WTC11 (cell line): ENCODE data around the gene WWOX.

Experiments used
- CTCF ChIP-seq: fragments of 200-600 bp; IDR thresholded peaks from 2 replicates; pipeline ENCODE4 v1.8.0; 2022; ENCODE audit warnings: antibody characterized with exemption
- E2F1 ChIP-seq: sonication (generic); formaldehyde crosslinking; IDR thresholded peaks from 2 replicates; pipeline ENCODE4 v1.8.0; 2022; ENCODE audit warnings: mild to moderate bottlenecking, missing genetic modification reagents
- ELF4 ChIP-seq: sonication (generic); formaldehyde crosslinking; IDR thresholded peaks from 2 replicates; pipeline ENCODE4 v1.8.1; 2022; ENCODE audit warnings: low read depth, mild to moderate bottlenecking, moderate library complexity, missing genetic modification reagents
- ETV6 ChIP-seq: sonication (generic); formaldehyde crosslinking; IDR thresholded peaks from 2 replicates; pipeline ENCODE4 v1.8.1; 2022; ENCODE audit warnings: mild to moderate bottlenecking, missing genetic modification reagents
- FOXJ3 ChIP-seq: sonication (generic); formaldehyde crosslinking; IDR thresholded peaks from 2 replicates; pipeline ENCODE4 v1.9.0; 2021; ENCODE audit warnings: missing genetic modification reagents, mild to moderate bottlenecking, borderline replicate concordance
- HMGXB4 ChIP-seq: sonication (generic); formaldehyde crosslinking; IDR thresholded peaks from 2 replicates; pipeline ENCODE4 v1.8.1; 2023; ENCODE audit warnings: mild to moderate bottlenecking, moderate library complexity, missing genetic modification reagents
- JUN ChIP-seq: sonication (generic); formaldehyde crosslinking; IDR thresholded peaks from 2 replicates; pipeline ENCODE4 v1.8.0; 2023; ENCODE audit warnings: mild to moderate bottlenecking, missing genetic modification reagents
- MYBL2 ChIP-seq: sonication (generic); formaldehyde crosslinking; IDR thresholded peaks from 2 replicates; pipeline ENCODE4 v1.8.1; 2023; ENCODE audit warnings: mild to moderate bottlenecking, moderate library complexity, missing genetic modification reagents
- NR2C2 ChIP-seq: sonication (generic); formaldehyde crosslinking; IDR thresholded peaks from 2 replicates; pipeline ENCODE4 v1.8.0; 2022; ENCODE audit warnings: mild to moderate bottlenecking, missing genetic modification reagents
- ZNF138 ChIP-seq: sonication (generic); formaldehyde crosslinking; conservative IDR thresholded peaks from 2 replicates; pipeline ENCODE4 v1.8.1; 2022; ENCODE audit warnings: mild to moderate bottlenecking, moderate library complexity, missing genetic modification reagents

- no peak for TF ChIP-seq CTCF
- TF ChIP-seq ELF4 (CRISPR knock-in tag): no peak
- TF ChIP-seq FOXJ3 (CRISPR knock-in tag): no peak
- TF ChIP-seq ETV6 (CRISPR knock-in tag): no peak
- TF ChIP-seq JUN (CRISPR knock-in tag): no peak
- TF ChIP-seq HMGXB4 (CRISPR knock-in tag): no peak
- no peak for TF ChIP-seq ZNF138 (CRISPR knock-in tag)
- TF ChIP-seq E2F1: no peak
- TF ChIP-seq MYBL2 (CRISPR knock-in tag): no peak
- TF ChIP-seq NR2C2 (CRISPR knock-in tag): no peak
Observed at GRCh38 chr16:78252757-78253156, 153.3 kb downstream of the WWOX start.
